HepG2 (cell line): Measurements from ENCODE around the gene PGK1. TPM values are rescaled to one million over a fixed set of nuclear protein-coding genes. Genes with fewer than 3 reads are reported as not detected.
"Not testable (repeated sequence)": the region's sequence is repeated elsewhere in the genome, so short reads cannot be mapped to it uniquely, and the experiment has no call there.

Experiments used
- ATAC-seq: fragments of 200-7000 bp; cut with Tn5 transposase; 3 replicates; pipeline ENCODE4 v1.9.1; 2020; ENCODE audit warnings: mild to moderate bottlenecking, moderate library complexity
- BruUV-seq: library from RNA; stranded (reverse); fragments of 400-500 nt; replicated peaks from 2 replicates; lab custom pipeline; 2021; lab: Mats Ljungman, UMichigan
- CTCF ChIA-PET: fragments of 300-600 bp; formaldehyde crosslinking; extraction: SDS; loops from one replicate; lab custom pipeline; 2021; ENCODE audit warnings: low total read pairs, inconsistent platforms, low intra/inter-chr PET ratio; lab: Yijun Ruan, JAX
- POLR2A ChIA-PET: fragments of 350-600 bp; sonication (Branson Sonifier 250); formaldehyde crosslinking; loops from one replicate; lab custom pipeline; 2020; ENCODE audit warnings: antibody characterized with exemption, inconsistent platforms; lab: Yijun Ruan, JAX
- DNase-seq: peaks from one replicate; pipeline ENCODE4 v3.0.0-alpha.2; 2015; ENCODE audit warnings: low spot score
- FAIRE-seq: peaks from 3 replicates; lab custom pipeline; 2011; peaks lifted over from hg19 to GRCh38; lab: Jason Lieb, UNC
- H2AFZ ChIP-seq: one replicate; pipeline ENCODE4 v1.6.1; 2011; ENCODE audit warnings: low read length, inconsistent platforms
- H3K27ac ChIP-seq: fragments of 300-600 bp; 3 replicates; pipeline ENCODE4 v1.8.0; 2011; ENCODE audit warnings: mixed run types, mild to moderate bottlenecking, mixed read lengths, low read length, inconsistent platforms; ENCODE audit not compliant: insufficient read depth; ENCODE audit errors: extremely low read length
- H3K27me3 ChIP-seq, 2 experiments: fragments of 200-600 bp in 1 of 2; 2 replicates in 1 of 2; 3 replicates in 1 of 2; pipeline versions ENCODE4 v1.6.0 to v1.8.0; 2011; ENCODE audit warnings: low read length in 2 of 2, mild to moderate bottlenecking in 2 of 2, moderate library complexity in 2 of 2, inconsistent platforms in 1 of 2; ENCODE audit not compliant: insufficient read depth in 2 of 2, control insufficient read depth in 1 of 2
- H3K36me3 ChIP-seq, 2 experiments: fragments of 200-600 bp in 1 of 2; replicated peaks in 1 of 2; 2 replicates in 1 of 2; 3 replicates in 1 of 2; pipeline versions ENCODE4 v1.5.1 to v1.8.0; 2011; ENCODE audit warnings: low read length in 2 of 2, inconsistent platforms in 1 of 2; ENCODE audit not compliant: insufficient read depth in 2 of 2, control insufficient read depth in 1 of 2
- H3K4me1 ChIP-seq: 2 replicates; pipeline ENCODE4 v1.5.1; 2012; ENCODE audit warnings: low read length, inconsistent platforms; ENCODE audit not compliant: insufficient read depth
- H3K4me2 ChIP-seq: 2 replicates; pipeline ENCODE4 v1.6.0; 2011; ENCODE audit warnings: low read depth, low read length, inconsistent platforms
- H3K4me3 ChIP-seq, 3 experiments: fragments of 200-600 bp in 1 of 3; sonication (generic), shearing (Covaris generic) in 1 of 3; replicated peaks in 1 of 3; 2 replicates each; pipeline ENCODE4 v1.5.1; 2011 to 2016; ENCODE audit warnings: low read length in 3 of 3, inconsistent platforms in 2 of 3, low read depth in 2 of 3, mild to moderate bottlenecking in 2 of 3, control low read depth in 1 of 3, mixed read lengths in 1 of 3; ENCODE audit not compliant: insufficient read depth in 1 of 3
- H3K79me2 ChIP-seq: one replicate; pipeline ENCODE4 v1.6.1; 2011; ENCODE audit warnings: low read length, inconsistent platforms; ENCODE audit not compliant: insufficient read depth
- H3K9ac ChIP-seq: 2 replicates; pipeline ENCODE4 v1.6.0; 2011; ENCODE audit warnings: mild to moderate bottlenecking, low read depth, low read length, inconsistent platforms; ENCODE audit not compliant: insufficient read depth
- H3K9me3 ChIP-seq: 2 replicates; pipeline ENCODE4 v1.5.1; 2012; ENCODE audit warnings: mild to moderate bottlenecking, low read length
- H4K20me1 ChIP-seq: 2 replicates; pipeline ENCODE4 v1.6.0; 2011; ENCODE audit warnings: inconsistent platforms, mild to moderate bottlenecking, low read length, moderate library complexity; ENCODE audit not compliant: insufficient read depth
- ERF ChIP-seq: IDR thresholded peaks from 2 replicates; pipeline ENCODE4 v1.6.1; 2018; ENCODE audit warnings: missing biosample characterization, missing genetic modification reagents
- MLLT10 ChIP-seq: sonication (generic); formaldehyde crosslinking; IDR thresholded peaks from 2 replicates; pipeline ENCODE4 v1.4.0; 2020; ENCODE audit warnings: missing genetic modification reagents
- NCOA2 ChIP-seq: sonication (generic); formaldehyde crosslinking; IDR thresholded peaks from 2 replicates; pipeline ENCODE4 v1.8.0; 2022; ENCODE audit warnings: inconsistent platforms
- REL ChIP-seq: sonication (generic); formaldehyde crosslinking; conservative IDR thresholded peaks from 2 replicates; pipeline ENCODE4 v1.8.0; 2022; ENCODE audit warnings: mild to moderate bottlenecking, missing genetic modification reagents, moderate library complexity
- SSRP1 ChIP-seq: IDR thresholded peaks from 2 replicates; pipeline ENCODE4 v1.6.1; 2016; ENCODE audit warnings: control low read depth
- ZNF530 ChIP-seq: sonication (generic); formaldehyde crosslinking; IDR thresholded peaks from 2 replicates; pipeline ENCODE4 v1.5.0; 2020; ENCODE audit warnings: low read depth, mild to moderate bottlenecking, missing genetic modification reagents
- WGBS: methylation state at CpG from one replicate; pipeline ENCODE4 v1.1.6; 2017; ENCODE audit warnings: low lambda C conversion rate; 5-methylcytosine and 5-hydroxymethylcytosine counted together
- in situ Hi-C: cut with HindIII; loops from 2 replicates; pipeline ENCODE4 v1.10.0; 2017; ENCODE audit warnings: low pct_unique_long_range_greater_than_20kb; ENCODE audit not compliant: extremely low pct_ligation_motif_present
- intact Hi-C: fragments of 100-400 bp; cut with micrococcal nuclease; formaldehyde crosslinking; loops from one replicate; pipeline ENCODE4 v1.10.0; 2022; ENCODE audit not compliant: unreplicated experiment
- polyA plus RNA-seq, 8 experiments: library from polyadenylated mRNA; depleted of rRNA in 3 of 8; stranded (reverse) in 7 of 8; unstranded in 1 of 8; fragments of >200 nt; fragmentation: Illumina TruSeq in 4 of 8; extraction: Trizol in 4 of 8; gene quantifications; 2 replicates each; pipeline versions ENCODE4 v1.2.1 to v1.2.3, GENCODE V29; 2011 to 2016; ENCODE audit warnings: low read depth in 4 of 8, missing spikeins in 1 of 8, mixed read lengths in 1 of 8; ENCODE audit not compliant: insufficient read depth in 1 of 8
- total RNA-seq, 5 experiments: library from RNA; depleted of rRNA; stranded (reverse); fragments of >200 nt; fragmentation: Illumina TruSeq; extraction: Trizol; gene quantifications; 2 replicates each; pipeline ENCODE4 v1.2.3, GENCODE V29; 2016; ENCODE audit warnings: low read depth in 1 of 5
- TF ChIP-seq, protein P1 (sequence below): sonication (generic); formaldehyde crosslinking; IDR thresholded peaks from 2 replicates; pipeline ENCODE4 v1.4.0; 2020; ENCODE audit warnings: missing genetic modification reagents
- TF ChIP-seq, protein P2 (sequence below): sonication (generic); formaldehyde crosslinking; IDR thresholded peaks from 2 replicates; pipeline ENCODE4 v1.4.0; 2020; ENCODE audit warnings: missing genetic modification reagents

PGK1 gene
- total and polyA plus RNA-seq, 2 of the 13 experiments (the other 11 are each of a cell fraction or from before 2014, with no cell fraction given): 325 to 1,274 TPM

DNA sequence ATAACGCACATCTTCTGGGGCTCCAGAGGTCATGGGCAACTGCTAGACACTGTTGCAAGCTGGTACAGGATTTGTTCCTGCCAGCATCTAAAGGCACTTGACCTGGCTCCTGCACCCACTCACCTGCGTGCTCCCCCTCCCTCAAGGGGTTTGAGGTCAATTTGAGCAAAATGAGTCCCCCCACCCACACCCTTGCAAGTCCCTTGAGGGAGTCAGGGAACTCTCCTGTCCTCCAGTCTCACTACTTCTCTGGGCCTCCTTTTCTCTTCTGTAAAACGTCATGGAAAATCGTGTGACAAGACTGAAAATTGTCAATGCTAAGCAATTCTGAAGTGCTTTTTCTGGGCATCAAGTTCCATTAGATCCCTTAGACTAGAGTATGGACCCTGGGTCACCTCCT lies 39.9 kb upstream of the PGK1 start (continued):
- TF ChIP-seq, protein P1, sequence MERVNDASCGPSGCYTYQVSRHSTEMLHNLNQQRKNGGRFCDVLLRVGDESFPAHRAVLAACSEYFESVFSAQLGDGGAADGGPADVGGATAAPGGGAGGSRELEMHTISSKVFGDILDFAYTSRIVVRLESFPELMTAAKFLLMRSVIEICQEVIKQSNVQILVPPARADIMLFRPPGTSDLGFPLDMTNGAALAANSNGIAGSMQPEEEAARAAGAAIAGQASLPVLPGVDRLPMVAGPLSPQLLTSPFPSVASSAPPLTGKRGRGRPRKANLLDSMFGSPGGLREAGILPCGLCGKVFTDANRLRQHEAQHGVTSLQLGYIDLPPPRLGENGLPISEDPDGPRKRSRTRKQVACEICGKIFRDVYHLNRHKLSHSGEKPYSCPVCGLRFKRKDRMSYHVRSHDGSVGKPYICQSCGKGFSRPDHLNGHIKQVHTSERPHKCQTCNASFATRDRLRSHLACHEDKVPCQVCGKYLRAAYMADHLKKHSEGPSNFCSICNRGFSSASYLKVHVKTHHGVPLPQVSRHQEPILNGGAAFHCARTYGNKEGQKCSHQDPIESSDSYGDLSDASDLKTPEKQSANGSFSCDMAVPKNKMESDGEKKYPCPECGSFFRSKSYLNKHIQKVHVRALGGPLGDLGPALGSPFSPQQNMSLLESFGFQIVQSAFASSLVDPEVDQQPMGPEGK (CRISPR knock-in tag): no peak
- TF ChIP-seq SSRP1: no peak
- TF ChIP-seq REL: no peak
- TF ChIP-seq MLLT10: no peak
- no peak for TF ChIP-seq ZNF530 (CRISPR knock-in tag)
- no peak for TF ChIP-seq ERF
- TF ChIP-seq, protein P2, sequence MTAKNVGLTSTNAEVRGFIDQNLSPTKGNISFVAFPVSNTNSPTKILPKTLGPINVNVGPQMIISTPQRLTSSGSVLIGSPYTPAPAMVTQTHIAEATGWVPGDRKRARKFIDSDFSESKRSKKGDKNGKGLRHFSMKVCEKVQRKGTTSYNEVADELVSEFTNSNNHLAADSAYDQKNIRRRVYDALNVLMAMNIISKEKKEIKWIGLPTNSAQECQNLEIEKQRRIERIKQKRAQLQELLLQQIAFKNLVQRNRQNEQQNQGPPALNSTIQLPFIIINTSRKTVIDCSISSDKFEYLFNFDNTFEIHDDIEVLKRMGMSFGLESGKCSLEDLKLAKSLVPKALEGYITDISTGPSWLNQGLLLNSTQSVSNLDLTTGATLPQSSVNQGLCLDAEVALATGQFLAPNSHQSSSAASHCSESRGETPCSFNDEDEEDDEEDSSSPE (CRISPR knock-in tag): no peak
- TF ChIP-seq NCOA2 (CRISPR knock-in tag): no peak

DNA sequence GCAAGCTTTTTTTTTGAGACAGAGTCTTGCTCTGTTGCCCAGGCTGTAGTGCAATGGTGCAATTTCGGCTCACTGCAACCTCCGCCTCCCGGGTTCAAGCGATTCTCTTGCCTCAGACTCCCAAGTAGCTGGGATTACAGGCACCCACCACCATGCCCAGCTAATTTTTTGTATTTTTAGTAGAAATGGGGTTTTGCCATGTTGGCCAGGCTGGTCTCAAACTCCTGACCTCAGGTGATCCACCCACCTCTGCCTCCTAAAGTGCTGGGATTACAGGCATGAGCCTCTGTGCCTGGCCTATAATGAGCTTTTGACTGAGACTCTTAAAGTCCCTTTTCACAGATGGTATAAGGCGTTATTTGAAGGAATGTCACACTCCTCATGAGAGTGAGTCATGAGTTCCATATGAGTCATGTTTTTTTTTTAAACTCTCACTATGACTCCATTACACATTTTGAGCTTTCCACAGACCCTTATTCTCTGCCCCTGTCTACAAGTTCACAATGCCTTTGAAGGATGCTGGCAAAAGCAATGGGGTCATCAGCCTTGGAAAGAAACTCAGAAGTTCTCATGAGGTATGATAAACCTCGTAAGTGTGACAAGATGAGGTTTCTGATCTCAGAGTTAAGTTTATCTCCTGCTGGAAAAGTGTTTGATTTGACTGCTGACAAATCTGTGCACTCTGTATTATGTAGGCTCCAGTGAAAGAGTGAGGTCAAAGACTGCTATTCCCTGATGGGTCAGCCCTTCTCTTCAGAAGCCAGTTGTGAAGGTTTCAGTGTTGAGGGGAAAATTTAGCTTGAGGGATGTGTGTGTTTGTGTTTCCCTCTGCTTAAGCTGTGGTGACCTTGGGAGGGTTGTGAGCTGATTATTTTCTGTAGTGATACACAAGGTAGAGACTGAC lies 39.1 kb upstream of the PGK1 start:
- H3K36me3 ChIP-seq, H3K4me3 ChIP-seq, CTCF ChIA-PET, H3K9me3 ChIP-seq, H3K9ac ChIP-seq, FAIRE-seq, H2AFZ ChIP-seq, H3K79me2 ChIP-seq, H4K20me1 ChIP-seq, BruUV-seq, in situ Hi-C loops, intact Hi-C loops, H3K27me3 ChIP-seq, ATAC-seq, H3K27ac ChIP-seq, H3K4me1 ChIP-seq, H3K4me2 ChIP-seq: not testable (repeated sequence)
- WGBS: 40% methylated on average over 5 of the region's 6 CpGs
- peak; percentile 3 for DNase-seq
- POLR2A ChIA-PET: interaction anchor here (1.5 kb wide), 1 partner anchor 75 kb away, joined by 3 read pairs; the partner anchor contains the start of gene TAF9B
